IPS-11a (cell line): ENCODE results near the gene CYTH1.

Source experiments
- H3K4me3 ChIP-seq: one replicate; pipeline ENCODE4 v1.5.1; 2013; ENCODE audit warnings: low read depth, low read length, control low read depth

Gene CYTH1

DNA sequence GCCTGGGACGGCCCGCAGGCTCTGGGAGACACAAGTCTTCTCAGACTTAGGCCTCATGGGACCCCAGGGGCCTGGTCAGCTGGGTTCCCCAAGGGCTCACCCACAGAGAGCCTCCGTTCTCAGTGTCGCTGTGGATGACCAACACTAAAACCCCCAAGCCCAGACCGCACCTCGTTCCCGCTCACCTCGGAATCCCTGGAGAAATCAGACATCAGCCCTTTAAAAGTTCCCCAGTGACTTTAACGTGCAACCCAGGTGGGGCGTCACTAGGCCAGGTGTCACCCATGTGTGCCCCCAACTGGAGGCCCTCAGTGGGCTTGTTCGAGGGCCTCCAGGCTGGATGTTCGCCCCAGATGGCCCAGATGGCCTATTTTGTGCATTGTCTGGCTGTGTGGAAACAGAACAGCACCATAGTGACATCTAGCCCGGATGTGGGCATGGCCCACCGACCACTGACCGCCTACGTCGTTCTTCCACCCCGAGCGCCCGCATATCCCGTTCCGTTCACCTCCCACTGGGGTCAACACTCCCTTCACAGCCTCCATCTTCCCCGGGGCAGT lies 152.6 kb downstream of the CYTH1 start:
- no peak overlapping the region for H3K4me3 ChIP-seq

DNA sequence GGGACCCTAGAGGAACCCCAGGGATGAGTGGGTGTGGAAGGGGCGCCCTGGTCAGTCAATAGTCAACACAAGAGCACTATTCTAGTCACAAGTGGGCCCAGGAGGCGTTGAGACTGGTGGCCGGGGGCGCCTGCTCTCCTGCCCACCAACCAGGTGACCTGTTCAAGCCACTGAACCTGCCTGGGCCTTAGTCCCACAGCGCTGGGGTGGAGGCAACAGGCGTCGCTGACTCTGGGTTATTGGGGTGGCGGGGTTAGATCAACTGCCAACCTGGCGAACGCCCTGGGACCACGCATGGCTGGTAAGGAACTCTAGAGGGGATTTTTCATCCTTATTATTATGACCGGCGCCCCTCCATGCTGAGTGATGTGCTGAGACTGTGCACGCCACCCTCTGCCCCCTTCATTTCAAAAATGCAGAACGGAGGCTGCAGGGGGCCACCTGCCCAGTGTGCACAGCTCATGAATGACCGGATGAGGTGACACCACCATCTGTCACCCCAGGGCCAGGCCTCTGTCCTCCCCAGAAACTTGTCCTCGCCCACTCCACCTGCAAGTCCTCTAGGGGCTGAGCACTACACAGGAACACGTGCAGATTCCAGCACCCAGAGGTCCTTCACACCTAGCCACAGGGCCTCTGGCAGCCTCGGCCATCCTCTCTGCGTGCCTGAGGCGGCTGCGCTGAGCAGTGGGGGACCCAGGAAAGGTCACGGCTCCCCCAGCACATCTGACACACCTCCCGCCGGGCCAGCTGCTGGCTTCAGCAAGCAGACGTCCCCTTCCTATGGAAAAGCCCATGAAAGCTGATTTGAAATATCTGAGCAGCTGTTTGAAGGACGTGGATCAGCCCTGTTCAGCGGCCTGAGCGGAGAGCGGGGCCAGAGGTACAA lies 153.3 kb downstream of the CYTH1 start:
- H3K4me3 ChIP-seq: no peak overlapping the region

DNA sequence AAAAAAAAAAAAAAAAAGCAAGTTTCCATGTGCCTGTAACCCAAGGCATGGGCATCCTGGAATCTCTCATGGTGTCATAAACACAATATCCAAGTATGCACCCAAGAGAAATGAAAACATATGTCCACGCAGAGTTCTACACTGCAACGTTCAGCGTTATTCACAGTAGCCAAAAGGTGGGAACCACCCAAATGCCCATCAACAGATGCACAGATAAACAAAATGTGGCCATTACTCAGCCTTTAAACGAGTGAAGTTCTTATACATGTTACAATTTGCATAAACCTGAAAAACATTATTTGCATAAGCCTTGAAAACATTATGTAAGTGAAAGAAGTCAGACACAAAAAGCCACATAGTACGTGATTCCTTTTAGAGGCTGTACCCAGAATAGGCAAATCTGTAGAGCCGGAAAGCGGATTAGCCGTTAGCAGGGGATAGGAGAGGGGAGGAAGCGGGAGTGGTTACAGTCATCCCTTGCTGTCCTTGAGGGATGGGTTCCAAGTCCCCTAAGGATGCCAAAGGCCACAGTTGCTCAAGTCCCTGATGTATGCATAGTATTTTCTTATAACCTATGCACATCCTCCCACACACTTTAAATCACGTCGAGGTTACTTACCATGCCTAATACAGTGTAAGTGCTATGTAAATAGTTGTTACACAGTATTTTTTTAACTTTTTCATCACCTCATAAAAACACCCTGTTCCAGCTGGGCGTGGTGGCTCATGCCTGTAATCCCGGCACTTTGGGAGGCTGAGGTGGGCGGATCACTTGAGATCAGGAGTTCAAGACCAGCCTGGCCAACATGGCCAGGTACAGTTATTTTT lies 157.5 kb downstream of the CYTH1 start:
- no peak overlapping the region for H3K4me3 ChIP-seq
